CD4-positive, alpha-beta memory T cell (primary cell): ENCODE results near the gene SMIM1. TPM values are rescaled to one million over a fixed set of nuclear protein-coding genes. Genes with fewer than 3 reads are reported as not detected.

Source experiments
- CTCF ChIA-PET: fragments of 350-600 bp; sonication (Branson Sonifier 250); formaldehyde crosslinking; loops from one replicate; lab custom pipeline; 2021; ENCODE audit warnings: inconsistent platforms; ENCODE audit not compliant: partially characterized antibody; lab: Charles Lee
- POLR2A ChIA-PET: fragments of 350-600 bp; sonication (Branson Sonifier 250); formaldehyde crosslinking; loops from one replicate; lab custom pipeline; 2021; ENCODE audit not compliant: partially characterized antibody; lab: Charles Lee
- DNase-seq, 5 donors: peaks; one replicate each; pipeline versions ENCODE4 v3.0.0 to v3.0.0-alpha.2; 2020 to 2022; ENCODE audit warnings: mixed read lengths in 1 of 5
- H3K27ac ChIP-seq: one replicate; pipeline ENCODE4 v1.7.0; 2013; ENCODE audit warnings: low read depth, low read length
- H3K27me3 ChIP-seq: 2 replicates; pipeline ENCODE4 v1.7.0; 2013; ENCODE audit warnings: mild to moderate bottlenecking, low read length, moderate library complexity; ENCODE audit not compliant: insufficient read depth
- H3K36me3 ChIP-seq: 2 replicates; pipeline ENCODE4 v1.7.0; 2013; ENCODE audit warnings: mild to moderate bottlenecking, low read length, moderate library complexity; ENCODE audit not compliant: insufficient read depth
- H3K4me1 ChIP-seq: 2 replicates; pipeline ENCODE4 v1.7.0; 2013; ENCODE audit warnings: mild to moderate bottlenecking, low read length, moderate library complexity; ENCODE audit not compliant: insufficient read depth
- H3K4me3 ChIP-seq, 2 donors: one replicate each; pipeline ENCODE4 v1.7.0; 2013; ENCODE audit warnings: low read length in 2 of 2, mild to moderate bottlenecking in 1 of 2
- H3K9me3 ChIP-seq, 2 donors: one replicate each; pipeline ENCODE4 v1.7.0; 2013; ENCODE audit warnings: low read length in 2 of 2, control low read depth in 1 of 2; ENCODE audit not compliant: control insufficient read depth in 1 of 2
- H3K27ac Mint-ChIP-seq, 7 donors: one replicate each; pipeline ENCODE4 v1.8.0; 2020 to 2021; ENCODE audit warnings: mixed read lengths in 7 of 7, mild to moderate bottlenecking in 6 of 7, inconsistent platforms in 3 of 7, moderate library complexity in 3 of 7
- H3K27me3 Mint-ChIP-seq, 2 donors: one replicate each; pipeline ENCODE4 v1.8.0; 2020 to 2021; ENCODE audit warnings: mixed read lengths in 2 of 2
- H3K36me3 Mint-ChIP-seq, 2 donors: one replicate each; pipeline ENCODE4 v1.8.0; 2020 to 2021; ENCODE audit warnings: mixed read lengths in 2 of 2, inconsistent platforms in 1 of 2, mild to moderate bottlenecking in 1 of 2
- H3K4me1 Mint-ChIP-seq, 4 donors: one replicate each; pipeline ENCODE4 v1.8.0; 2020 to 2021; ENCODE audit warnings: mixed read lengths in 4 of 4, mild to moderate bottlenecking in 1 of 4
- H3K4me3 Mint-ChIP-seq, 8 donors: one replicate each; pipeline ENCODE4 v1.8.0; 2020 to 2021; ENCODE audit warnings: mixed read lengths in 8 of 8, mild to moderate bottlenecking in 7 of 8, moderate library complexity in 6 of 8, inconsistent platforms in 3 of 8
- H3K9me3 Mint-ChIP-seq, 8 donors: one replicate each; pipeline ENCODE4 v1.8.0; 2020 to 2021; ENCODE audit warnings: mixed read lengths in 8 of 8, mild to moderate bottlenecking in 5 of 8, inconsistent platforms in 3 of 8, moderate library complexity in 1 of 8
- intact Hi-C: fragments of 100-400 bp; cut with micrococcal nuclease; formaldehyde crosslinking; loops from one replicate; pipeline ENCODE4 v1.15.1; 2023
- polyA plus RNA-seq, 2 donors: library from polyadenylated mRNA; unstranded; fragments of 300-500 nt; fragmentation: Illumina TruSeq; gene quantifications; one replicate each; pipeline ENCODE4 v1.2.3, GENCODE V29; 2021
- total RNA-seq, 2 experiments: library from RNA; stranded (reverse); gene quantifications; one replicate each; pipeline ENCODE4 v1.2.3, GENCODE V29; 2021

SMIM1 gene
- total and polyA plus RNA-seq, 4 experiments from 2014 or later = 0.52 to 4.7 (median 2.3) TPM

GRCh38 chr1:3749512-3749911, 23.0 kb upstream of the SMIM1 start:
- no peak overlapping the region for H3K27ac ChIP-seq
- peaks cover 0 to 6% of the 10 kb centered on the region in 2 donors for H3K36me3 Mint-ChIP-seq
- H3K27ac Mint-ChIP-seq = no peak overlapping the region
- no peaks in the 10 kb centered on the region for H3K9me3 Mint-ChIP-seq
- H3K4me3 ChIP-seq = no peak overlapping the region
- H3K27me3 Mint-ChIP-seq = no peaks in the 10 kb centered on the region
- no peaks in the 10 kb centered on the region for H3K27me3 ChIP-seq
- H3K4me1 ChIP-seq = peaks cover 17% of the 10 kb centered on the region
- no peak for DNase-seq
- ChIA-PET POLR2A (no interaction called here), CTCF (interaction anchor here (1.0 kb wide), 1 partner anchor 8 kb away, joined by 3 read pairs; no protein-coding TSS in a partner anchor)
- no peaks in the 10 kb centered on the region for H3K9me3 ChIP-seq
- intact Hi-C loops = no loop called here
- no peaks in the 10 kb centered on the region for H3K36me3 ChIP-seq
- H3K4me1 Mint-ChIP-seq = peaks cover 18 to 35% (median 29%) of the 10 kb centered on the region in 4 donors
- no peak overlapping the region for H3K4me3 Mint-ChIP-seq

- no peak overlapping the region for H3K4me3 Mint-ChIP-seq
- H3K27me3 ChIP-seq = no peaks in the 10 kb centered on the region
- ChIA-PET CTCF (no interaction called here), POLR2A (no interaction called here)
- H3K36me3 Mint-ChIP-seq = no peaks in the 10 kb centered on the region
- H3K4me1 Mint-ChIP-seq = peaks cover 13 to 23% (median 19%) of the 10 kb centered on the region in 4 donors
- H3K9me3 Mint-ChIP-seq = no peaks in the 10 kb centered on the region
- H3K27ac ChIP-seq = no peak overlapping the region
- H3K4me3 ChIP-seq = no peak overlapping the region
- H3K36me3 ChIP-seq = no peaks in the 10 kb centered on the region
- peaks cover 0 to 1% of the 10 kb centered on the region in 2 donors for H3K27me3 Mint-ChIP-seq
- no peak overlapping the region for H3K27ac Mint-ChIP-seq
- intact Hi-C loops = no loop called here
- DNase-seq = no peak
- no peaks in the 10 kb centered on the region for H3K9me3 ChIP-seq
- H3K4me1 ChIP-seq = peaks cover 14% of the 10 kb centered on the region
Measured at GRCh38 chr1:3750741-3751140, 21.8 kb upstream of the SMIM1 start.

GRCh38 chr1:3752400-3752945, 20.1 kb upstream of the SMIM1 start, which contains the start of gene CCDC27:
Gene CCDC27, plus strand, starts transcription at chr1:3752450. Its CDS starts 32 bp downstream, at chr1:3752482.
- CTCF ChIA-PET = no interaction called here
- Histone ChIP-seq H3K27me3 (no peaks in the 10 kb centered on the region), H3K27ac (no peak within 1 kb of the TSS), H3K4me3 (no peak within 1 kb of the TSS), H3K4me1 (peaks cover 9% of the 10 kb centered on the region), H3K9me3 (no peaks in the 10 kb centered on the region), H3K36me3 (no peaks in the 10 kb centered on the region)
- Mint-ChIP-seq H3K36me3 (no peaks in the 10 kb centered on the region), H3K27me3 (peaks cover 0 to 1% of the 10 kb centered on the region in 2 donors), H3K9me3 (no peaks in the 10 kb centered on the region), H3K27ac (no peak within 1 kb of the TSS), H3K4me3 (no peak within 1 kb of the TSS), H3K4me1 (peaks cover 6 to 16% (median 10%) of the 10 kb centered on the region in 4 donors)
- DNase-seq = no peak
- intact Hi-C loops = no loop called here
- POLR2A ChIA-PET = interaction anchor here (0.8 kb wide), 1 partner anchor 13 kb away, joined by 3 read pairs; no protein-coding TSS in a partner anchor

DNA sequence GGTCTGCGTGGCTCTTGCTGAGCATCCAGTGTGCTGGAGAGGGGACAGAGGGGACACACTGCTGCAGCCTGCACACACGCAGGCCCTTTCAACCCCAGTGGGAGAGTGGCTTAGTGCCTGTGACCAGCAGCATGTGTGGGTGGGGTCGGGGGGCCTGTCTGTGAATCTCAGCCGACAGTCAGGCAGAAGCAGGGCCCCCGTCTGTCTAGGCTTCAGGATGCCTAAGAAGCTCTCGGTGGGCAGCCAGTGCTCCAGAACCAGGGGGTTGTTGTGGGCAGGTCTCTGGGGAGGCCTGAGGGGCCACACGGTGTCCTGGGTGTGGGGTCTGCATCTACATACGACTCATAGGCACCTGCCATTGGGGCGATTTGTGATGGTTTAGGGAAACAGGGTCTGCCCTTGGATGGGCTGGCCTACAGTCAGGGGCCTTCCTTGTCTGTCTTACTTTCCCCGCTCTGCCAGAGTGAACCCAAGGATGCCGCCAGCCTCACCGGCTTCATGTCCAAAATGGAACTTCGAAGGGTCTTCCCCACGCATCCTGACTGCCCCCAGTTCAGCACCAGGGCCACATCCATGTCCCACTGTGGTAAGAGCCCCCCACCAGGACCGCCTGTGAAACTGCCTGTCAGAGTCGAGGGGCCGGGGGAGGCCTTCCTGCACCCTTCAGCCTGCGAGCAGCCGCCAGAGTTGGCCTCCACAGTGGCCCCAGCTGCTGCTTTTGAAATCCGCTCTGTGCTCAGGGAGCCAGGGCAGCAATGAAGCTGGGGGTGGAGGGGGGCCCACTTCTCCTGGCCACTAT, 18.7 kb upstream of the SMIM1 start:
- H3K27ac ChIP-seq = no peak overlapping the region
- CTCF ChIA-PET = no interaction called here

GRCh38 chr1:3756394-3756793, 16.2 kb upstream of the SMIM1 start:
- Mint-ChIP-seq H3K36me3 (no peaks in the 10 kb centered on the region), H3K27me3 (peaks cover 10 to 15% of the 10 kb centered on the region in 2 donors), H3K27ac (no peak overlapping the region), H3K4me1 (no peaks in the 10 kb centered on the region), H3K9me3 (peaks cover 0 to 3% (median 0%) of the 10 kb centered on the region in 8 donors), H3K4me3 (no peak overlapping the region)
- DNase-seq = no peak
- Histone ChIP-seq H3K4me1 (no peaks in the 10 kb centered on the region), H3K27ac (no peak overlapping the region), H3K36me3 (no peaks in the 10 kb centered on the region), H3K9me3 (no peaks in the 10 kb centered on the region), H3K4me3 (no peak overlapping the region), H3K27me3 (no peaks in the 10 kb centered on the region)
- ChIA-PET POLR2A (no interaction called here), CTCF (interaction anchor here (1.4 kb wide), 1 partner anchor 13 kb away, joined by 4 read pairs; no protein-coding TSS in a partner anchor)
- intact Hi-C loops = no loop called here

More for the DNA sequence above, 18.7 kb upstream of the SMIM1 start:
- Mint-ChIP-seq H3K4me3 (no peak overlapping the region), H3K36me3 (no peaks in the 10 kb centered on the region), H3K27ac (no peak overlapping the region), H3K4me1 (peaks cover 0 to 3% (median 0%) of the 10 kb centered on the region in 4 donors), H3K9me3 (no peaks in the 10 kb centered on the region), H3K27me3 (peaks cover 1 to 2% of the 10 kb centered on the region in 2 donors)
- no peak overlapping the region for H3K4me3 ChIP-seq
- no peaks in the 10 kb centered on the region for H3K9me3 ChIP-seq
- intact Hi-C loops = no loop called here
- H3K27me3 ChIP-seq = no peaks in the 10 kb centered on the region
- no peaks in the 10 kb centered on the region for H3K4me1 ChIP-seq
- no peaks in the 10 kb centered on the region for H3K36me3 ChIP-seq
- POLR2A ChIA-PET = interaction anchor here (0.7 kb wide), 1 partner anchor 42 kb away, joined by 3 read pairs; the partner anchor contains the start of gene LRRC47
- DNase-seq = no peak

DNA sequence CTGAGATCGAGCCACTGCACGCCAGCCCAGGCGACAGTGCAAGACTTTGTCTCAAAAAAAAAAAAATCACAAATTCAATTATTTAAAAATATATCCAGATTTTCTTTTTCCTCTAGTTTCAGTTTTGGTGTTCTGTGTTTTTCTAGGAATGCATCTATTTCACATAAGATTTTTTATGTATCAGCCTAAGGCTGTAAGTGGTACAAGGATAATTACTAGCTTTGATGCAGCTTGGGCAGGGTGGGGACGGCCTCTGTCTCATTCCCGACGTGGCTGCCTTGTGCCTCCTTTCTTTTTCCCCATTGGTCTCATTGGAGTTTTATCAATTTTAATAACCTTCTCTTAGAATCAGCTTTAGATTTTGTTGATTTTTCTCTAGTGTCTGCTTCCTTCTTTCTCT, 13.4 kb upstream of the SMIM1 start:
- intact Hi-C loops = no loop called here
- Mint-ChIP-seq H3K36me3 (no peaks in the 10 kb centered on the region), H3K27me3 (peaks cover 12 to 17% of the 10 kb centered on the region in 2 donors), H3K4me1 (no peaks in the 10 kb centered on the region), H3K4me3 (no peak overlapping the region), H3K27ac (no peak overlapping the region), H3K9me3 (peaks cover 0 to 3% (median 0%) of the 10 kb centered on the region in 8 donors)
- H3K27me3 ChIP-seq = no peaks in the 10 kb centered on the region
- H3K4me1 ChIP-seq = no peaks in the 10 kb centered on the region
- POLR2A ChIA-PET = no interaction called here
- CTCF ChIA-PET = no interaction called here
- DNase-seq = no peak
- no peak overlapping the region for H3K4me3 ChIP-seq
- H3K27ac ChIP-seq = no peak overlapping the region
- no peaks in the 10 kb centered on the region for H3K36me3 ChIP-seq
- H3K9me3 ChIP-seq = no peaks in the 10 kb centered on the region

DNA sequence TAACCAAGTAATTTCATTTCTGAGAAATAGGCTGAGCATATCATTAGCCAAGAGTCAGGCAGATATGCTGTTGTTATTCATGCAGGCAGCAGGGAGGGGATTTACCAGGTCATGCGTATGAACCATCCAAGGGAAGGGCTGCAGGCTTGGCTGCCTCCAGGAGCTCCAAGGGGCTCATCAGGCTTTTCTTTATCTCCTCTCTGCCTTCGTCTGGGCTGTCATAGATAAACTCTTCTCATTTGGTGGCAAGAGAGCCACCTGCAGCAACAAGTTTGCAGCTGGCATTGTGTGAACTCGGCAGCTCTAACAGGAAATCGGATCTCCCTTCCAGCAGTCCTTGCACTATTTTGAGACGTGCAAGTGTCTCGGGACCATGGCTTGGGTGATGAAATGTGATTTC, 12.8 kb upstream of the SMIM1 start:
- H3K9me3 Mint-ChIP-seq = peaks cover 0 to 3% (median 0%) of the 10 kb centered on the region in 8 donors
- Histone ChIP-seq H3K4me1 (no peaks in the 10 kb centered on the region), H3K9me3 (no peaks in the 10 kb centered on the region), H3K27me3 (no peaks in the 10 kb centered on the region), H3K27ac (no peak overlapping the region), H3K4me3 (no peak overlapping the region), H3K36me3 (no peaks in the 10 kb centered on the region)
- H3K27ac Mint-ChIP-seq = no peak overlapping the region
- no peak for DNase-seq
- peaks cover 14 to 19% of the 10 kb centered on the region in 2 donors for H3K27me3 Mint-ChIP-seq
- CTCF ChIA-PET = no interaction called here
- intact Hi-C loops = no loop called here
- no peaks in the 10 kb centered on the region for H3K36me3 Mint-ChIP-seq
- H3K4me1 Mint-ChIP-seq = no peaks in the 10 kb centered on the region
- POLR2A ChIA-PET = no interaction called here
- H3K4me3 Mint-ChIP-seq = no peak overlapping the region
